GM12801 (cell line): ENCODE results near the gene IPO5.

Experiments
- TF ChIP-seq, protein P1 (sequence below): IDR thresholded peaks from one replicate; pipeline ENCODE4 v1.5.1; 2011; ENCODE audit warnings: control low read depth; ENCODE audit not compliant: insufficient read length; ENCODE audit errors: extremely low read depth

IPO5 gene

DNA sequence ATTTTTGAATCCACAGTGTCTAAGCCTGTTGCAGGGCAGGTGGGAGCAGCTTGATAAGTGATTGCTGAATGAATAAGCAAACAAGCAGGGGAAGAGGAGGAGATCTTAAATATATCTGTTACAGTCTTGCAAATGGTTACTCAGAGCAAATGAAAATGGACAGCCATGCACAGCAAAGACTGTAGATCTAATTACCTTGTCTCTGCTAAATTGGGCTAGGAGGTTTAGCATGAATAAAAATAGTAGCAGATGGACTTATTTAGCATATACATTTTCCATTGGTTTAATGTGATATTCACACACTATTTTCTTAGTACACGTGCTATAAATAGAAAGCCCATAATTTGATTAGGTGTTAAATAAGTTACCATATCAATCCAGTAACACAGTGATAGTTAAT is 116.5 kb downstream of the IPO5 start:
- TF ChIP-seq, protein P1, sequence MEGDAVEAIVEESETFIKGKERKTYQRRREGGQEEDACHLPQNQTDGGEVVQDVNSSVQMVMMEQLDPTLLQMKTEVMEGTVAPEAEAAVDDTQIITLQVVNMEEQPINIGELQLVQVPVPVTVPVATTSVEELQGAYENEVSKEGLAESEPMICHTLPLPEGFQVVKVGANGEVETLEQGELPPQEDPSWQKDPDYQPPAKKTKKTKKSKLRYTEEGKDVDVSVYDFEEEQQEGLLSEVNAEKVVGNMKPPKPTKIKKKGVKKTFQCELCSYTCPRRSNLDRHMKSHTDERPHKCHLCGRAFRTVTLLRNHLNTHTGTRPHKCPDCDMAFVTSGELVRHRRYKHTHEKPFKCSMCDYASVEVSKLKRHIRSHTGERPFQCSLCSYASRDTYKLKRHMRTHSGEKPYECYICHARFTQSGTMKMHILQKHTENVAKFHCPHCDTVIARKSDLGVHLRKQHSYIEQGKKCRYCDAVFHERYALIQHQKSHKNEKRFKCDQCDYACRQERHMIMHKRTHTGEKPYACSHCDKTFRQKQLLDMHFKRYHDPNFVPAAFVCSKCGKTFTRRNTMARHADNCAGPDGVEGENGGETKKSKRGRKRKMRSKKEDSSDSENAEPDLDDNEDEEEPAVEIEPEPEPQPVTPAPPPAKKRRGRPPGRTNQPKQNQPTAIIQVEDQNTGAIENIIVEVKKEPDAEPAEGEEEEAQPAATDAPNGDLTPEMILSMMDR, result no peak

DNA sequence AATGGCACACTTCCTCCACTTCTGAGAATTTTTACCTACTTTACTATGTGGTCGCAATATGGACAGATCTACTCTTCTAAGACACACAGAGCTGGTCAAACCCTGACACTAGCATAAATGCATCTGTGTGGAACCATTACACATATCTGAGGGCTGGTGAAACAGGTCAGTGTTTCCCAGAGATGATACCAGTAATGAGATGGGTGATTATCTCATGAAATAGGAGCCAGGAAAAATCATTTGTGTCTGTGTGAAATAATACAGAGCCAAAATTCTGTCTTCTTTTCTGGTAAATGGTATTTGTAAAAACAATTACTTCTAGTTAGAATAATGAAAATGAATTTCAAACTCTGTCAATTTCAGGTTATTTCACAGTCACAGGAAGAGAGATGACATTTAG is 117.8 kb downstream of the IPO5 start:
- TF ChIP-seq, protein P1, result no peak

DNA sequence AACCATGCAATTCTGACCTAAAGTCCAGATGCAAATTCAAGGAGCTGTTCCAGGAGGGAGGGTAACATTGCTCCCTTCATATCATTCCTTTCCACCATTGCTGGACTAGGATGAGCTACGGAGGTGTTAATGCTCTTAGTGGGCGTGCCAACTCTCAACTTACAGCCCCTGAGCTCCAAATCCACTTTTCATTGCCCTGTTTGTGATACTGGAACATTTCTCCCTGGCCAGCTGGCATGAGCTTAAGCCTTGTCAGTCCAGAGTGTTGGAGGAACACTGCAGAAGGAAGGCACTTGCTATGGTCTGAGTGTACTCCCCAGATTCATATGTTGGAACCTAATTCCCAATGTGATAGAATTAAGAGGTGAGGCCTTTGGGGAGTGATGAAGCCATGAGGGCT is 119.0 kb downstream of the IPO5 start:
- TF ChIP-seq, protein P1, result no peak
